Osteoblast (primary cell): ENCODE results near the gene SUPV3L1. TPM values are rescaled to one million over a fixed set of nuclear protein-coding genes. Genes with fewer than 3 reads are reported as not detected.
"Not testable (repeated sequence)": the region's sequence is repeated elsewhere in the genome, so short reads cannot be mapped to it uniquely, and the experiment has no call there.

Experiments used
- DNase-seq: peaks from one replicate; pipeline ENCODE4 v3.0.0; 2011; ENCODE audit warnings: low spot score, mixed read lengths; ENCODE audit not compliant: insufficient read length; ENCODE audit errors: missing footprints
- H2AFZ ChIP-seq: 2 replicates; pipeline ENCODE4 v1.6.0; 2011; ENCODE audit warnings: mild to moderate bottlenecking, low read length
- H3K27ac ChIP-seq: 2 replicates; pipeline ENCODE4 v1.5.1; 2011; ENCODE audit warnings: mild to moderate bottlenecking, low read depth, low read length, moderate library complexity
- H3K27me3 ChIP-seq: 2 replicates; pipeline ENCODE4 v1.6.0; 2012; ENCODE audit warnings: mild to moderate bottlenecking, control low read depth, inconsistent platforms, low read length, moderate library complexity; ENCODE audit not compliant: insufficient read depth
- H3K36me3 ChIP-seq: 2 replicates; pipeline ENCODE4 v1.5.1; 2011; ENCODE audit warnings: mild to moderate bottlenecking, low read length, control low read depth, moderate library complexity; ENCODE audit not compliant: insufficient read depth
- H3K4me1 ChIP-seq: 2 replicates; pipeline ENCODE4 v1.5.1; 2011; ENCODE audit warnings: mild to moderate bottlenecking, low read length, control low read depth, moderate library complexity; ENCODE audit not compliant: insufficient read depth
- H3K4me2 ChIP-seq: 2 replicates; pipeline ENCODE4 v1.6.0; 2011; ENCODE audit warnings: mild to moderate bottlenecking, low read length; ENCODE audit not compliant: insufficient read depth
- H3K4me3 ChIP-seq: fragments of 200-600 bp; sonication (generic); 3 replicates; pipeline ENCODE4 v1.5.1; 2012; ENCODE audit warnings: mild to moderate bottlenecking, low read length, inconsistent platforms; ENCODE audit not compliant: insufficient read depth
- H3K79me2 ChIP-seq: 2 replicates; pipeline ENCODE4 v1.6.0; 2012; ENCODE audit warnings: mild to moderate bottlenecking, low read length, control low read depth, inconsistent platforms; ENCODE audit not compliant: insufficient read depth
- H3K9me3 ChIP-seq: 2 replicates; pipeline ENCODE4 v1.5.1; 2011; ENCODE audit warnings: low read depth, low read length, control low read depth
- H4K20me1 ChIP-seq: 2 replicates; pipeline ENCODE4 v1.6.0; 2012; ENCODE audit warnings: mild to moderate bottlenecking, low read length, control low read depth; ENCODE audit not compliant: insufficient read depth
- total RNA-seq: library from RNA; depleted of rRNA; stranded (reverse); fragments of >200 nt; gene quantifications from 2 replicates; pipeline ENCODE4 v1.2.3, GENCODE V29; 2012
- TF ChIP-seq, protein P1 (sequence below): IDR thresholded peaks from 2 replicates; pipeline ENCODE4 v1.5.1; 2011; ENCODE audit warnings: mild to moderate bottlenecking, low read depth, low read length, moderate library complexity; ENCODE audit errors: extremely low read depth

Gene SUPV3L1
- 34.5 and 34.7 TPM in 2 replicates for total RNA-seq

GRCh38 chr10:69179743-69180524 is at the start of gene SUPV3L1:
Gene SUPV3L1 (plus strand): TSS chr10:69180234. CDS start chr10:69180292, 58 bp downstream.
- Histone ChIP-seq H2AFZ (peak within 1 kb of the TSS; percentile 97), H3K79me2 (peaks cover 50% of the 10 kb centered on the region), H3K27me3 (no peaks in the 10 kb centered on the region), H3K4me2 (peak within 1 kb of the TSS; percentile 99), H3K4me1 (peaks cover 19% of the 10 kb centered on the region), H3K4me3 (peak within 1 kb of the TSS; percentile 100), H4K20me1 (peaks cover under 1% of the 10 kb centered on the region), H3K36me3 (no peaks in the 10 kb centered on the region), H3K9me3 (no peaks in the 10 kb centered on the region), H3K27ac (peak within 1 kb of the TSS; percentile 100)
- TF ChIP-seq, protein P1, sequence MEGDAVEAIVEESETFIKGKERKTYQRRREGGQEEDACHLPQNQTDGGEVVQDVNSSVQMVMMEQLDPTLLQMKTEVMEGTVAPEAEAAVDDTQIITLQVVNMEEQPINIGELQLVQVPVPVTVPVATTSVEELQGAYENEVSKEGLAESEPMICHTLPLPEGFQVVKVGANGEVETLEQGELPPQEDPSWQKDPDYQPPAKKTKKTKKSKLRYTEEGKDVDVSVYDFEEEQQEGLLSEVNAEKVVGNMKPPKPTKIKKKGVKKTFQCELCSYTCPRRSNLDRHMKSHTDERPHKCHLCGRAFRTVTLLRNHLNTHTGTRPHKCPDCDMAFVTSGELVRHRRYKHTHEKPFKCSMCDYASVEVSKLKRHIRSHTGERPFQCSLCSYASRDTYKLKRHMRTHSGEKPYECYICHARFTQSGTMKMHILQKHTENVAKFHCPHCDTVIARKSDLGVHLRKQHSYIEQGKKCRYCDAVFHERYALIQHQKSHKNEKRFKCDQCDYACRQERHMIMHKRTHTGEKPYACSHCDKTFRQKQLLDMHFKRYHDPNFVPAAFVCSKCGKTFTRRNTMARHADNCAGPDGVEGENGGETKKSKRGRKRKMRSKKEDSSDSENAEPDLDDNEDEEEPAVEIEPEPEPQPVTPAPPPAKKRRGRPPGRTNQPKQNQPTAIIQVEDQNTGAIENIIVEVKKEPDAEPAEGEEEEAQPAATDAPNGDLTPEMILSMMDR: no peak
- peak; percentile 95 for DNase-seq

DNA sequence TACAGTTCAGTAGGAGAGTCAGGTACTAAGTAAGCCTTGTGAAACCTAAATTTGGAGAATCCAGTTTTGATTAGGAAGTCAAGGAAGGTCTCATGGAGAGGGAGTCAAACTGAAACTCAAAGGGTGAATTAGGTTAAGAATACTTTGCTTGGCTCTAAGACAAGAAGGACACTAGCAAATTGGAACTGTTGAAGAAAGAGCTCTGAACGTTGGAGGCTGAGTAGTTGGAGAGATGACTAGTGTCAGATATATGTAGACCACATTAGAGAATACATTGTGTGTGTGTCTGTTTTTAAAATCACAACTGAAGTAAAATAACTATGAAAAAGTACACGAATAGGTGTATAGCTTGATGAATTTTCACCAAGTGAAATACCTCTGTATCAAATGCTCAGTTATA is 49.8 kb upstream of the SUPV3L1 start:
- Histone ChIP-seq H4K20me1 (peaks cover 17% of the 10 kb centered on the region), H3K27ac (no peak overlapping the region), H2AFZ (no peak overlapping the region), H3K4me2 (peak overlapping the region; percentile 33), H3K27me3 (no peaks in the 10 kb centered on the region), H3K9me3 (no peaks in the 10 kb centered on the region), H3K36me3 (peaks cover 18% of the 10 kb centered on the region), H3K79me2 (peaks cover 96% of the 10 kb centered on the region), H3K4me3 (no peak overlapping the region), H3K4me1 (peaks cover 14% of the 10 kb centered on the region)
- TF ChIP-seq, protein P1: no peak
- DNase-seq: no peak

DNA sequence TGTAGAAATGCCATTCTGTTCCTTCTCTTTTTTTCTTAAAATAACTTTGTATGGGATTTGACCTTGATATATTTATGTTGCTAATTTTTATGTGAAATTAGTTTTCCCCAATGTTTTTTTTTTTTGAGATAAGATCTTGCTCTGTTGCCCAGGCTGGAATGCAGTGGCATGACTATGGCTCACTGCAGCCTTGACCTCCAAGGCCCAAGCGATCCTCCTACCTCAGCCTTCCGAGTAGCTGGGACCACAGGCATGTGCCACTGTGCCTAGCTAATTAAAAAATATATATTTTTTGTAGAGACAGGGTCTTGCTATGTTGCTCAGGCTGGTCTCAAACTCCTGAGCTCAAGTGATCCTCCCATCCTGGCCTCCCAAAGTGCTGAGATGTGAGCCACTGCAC is 40.1 kb upstream of the SUPV3L1 start:
- no peaks in the 10 kb centered on the region for H3K9me3 ChIP-seq
- no peak overlapping the region for H2AFZ ChIP-seq
- peaks cover 83% of the 10 kb centered on the region for H3K79me2 ChIP-seq
- H3K4me2 ChIP-seq: no peak overlapping the region
- peaks cover 4% of the 10 kb centered on the region for H4K20me1 ChIP-seq
- H3K4me1 ChIP-seq: no peaks in the 10 kb centered on the region
- no peak for DNase-seq
- TF ChIP-seq, protein P1: no peak
- no peak overlapping the region for H3K27ac ChIP-seq
- H3K36me3 ChIP-seq: peaks cover 4% of the 10 kb centered on the region
- H3K27me3 ChIP-seq: no peaks in the 10 kb centered on the region
- H3K4me3 ChIP-seq: no peak overlapping the region

DNA sequence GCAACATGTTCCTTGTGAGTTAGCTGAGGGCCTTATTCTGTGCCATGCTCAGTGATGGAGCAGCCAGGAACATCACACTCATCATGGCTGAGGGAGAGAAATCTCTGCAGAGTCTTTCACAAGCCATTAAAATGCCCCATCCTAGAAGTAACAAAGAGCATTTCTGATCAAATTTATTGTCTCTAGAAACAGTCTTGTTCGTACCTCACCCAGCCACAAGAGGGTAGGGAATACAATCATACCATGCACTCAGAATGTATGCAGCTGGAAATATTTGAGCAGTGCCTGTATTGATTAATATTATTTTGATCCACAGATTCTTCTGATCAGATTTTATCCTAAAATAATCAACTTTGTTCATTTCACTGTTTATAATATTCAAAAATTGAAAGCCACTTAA is 38.7 kb upstream of the SUPV3L1 start:
- TF ChIP-seq, protein P1: peak; percentile 13
- no peak for DNase-seq
- H3K4me2 ChIP-seq: no peak overlapping the region
- H3K4me1 ChIP-seq: no peaks in the 10 kb centered on the region
- peaks cover 85% of the 10 kb centered on the region for H3K79me2 ChIP-seq
- H3K4me3 ChIP-seq: no peak overlapping the region
- H3K27ac ChIP-seq: no peak overlapping the region
- no peaks in the 10 kb centered on the region for H3K9me3 ChIP-seq
- no peaks in the 10 kb centered on the region for H3K27me3 ChIP-seq
- peaks cover 6% of the 10 kb centered on the region for H4K20me1 ChIP-seq
- no peak overlapping the region for H2AFZ ChIP-seq
- H3K36me3 ChIP-seq: peaks cover 3% of the 10 kb centered on the region

DNA sequence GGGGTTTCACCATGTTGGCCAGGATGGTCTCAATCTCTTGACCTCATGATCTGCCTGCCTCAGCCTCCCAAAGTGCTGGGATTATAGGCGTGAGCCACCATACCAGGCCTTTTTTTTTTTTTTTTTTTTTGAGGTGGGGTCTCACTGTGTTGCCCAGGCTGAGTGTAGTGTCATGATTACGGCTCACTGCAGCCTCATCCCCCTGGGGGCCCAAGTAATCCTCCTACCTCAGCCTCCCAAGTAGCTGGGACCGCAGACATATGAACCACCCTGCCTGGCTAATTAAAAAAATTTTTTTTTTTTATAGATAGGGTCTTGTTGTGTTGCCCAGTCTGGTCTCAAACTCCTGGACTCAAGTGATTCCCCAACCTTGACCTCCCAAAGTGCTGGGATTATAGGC is 38.0 kb upstream of the SUPV3L1 start:
- H3K4me1 ChIP-seq, DNase-seq, H3K27ac ChIP-seq, H2AFZ ChIP-seq, H3K9me3 ChIP-seq, H3K4me2 ChIP-seq, H3K27me3 ChIP-seq, H3K36me3 ChIP-seq, H4K20me1 ChIP-seq, H3K4me3 ChIP-seq: not testable (repeated sequence)
- peaks cover 89% of the 10 kb centered on the region for H3K79me2 ChIP-seq
